Left cardiac atrium (tissue), 4 donors: ENCODE data around the gene TMEM44. TPM values are rescaled to one million over a fixed set of nuclear protein-coding genes. Genes with fewer than 3 reads are reported as not detected.
"Not testable (repeated sequence)": the region's sequence is repeated elsewhere in the genome, so short reads cannot be mapped to it uniquely, and the experiment has no call there.

Experiments
- ATAC-seq, 2 donors: fragments of 200-7000 bp; cut with Tn5 transposase; one replicate each; pipeline ENCODE4 v1.9.1; 2020; ENCODE audit warnings: mild to moderate bottlenecking in 2 of 2, moderate library complexity in 2 of 2
- DNase-seq: peaks from one replicate; pipeline ENCODE4 v3.0.0-alpha.2; 2020
- intact Hi-C, 2 donors: fragments of 100-400 bp; cut with DNase I; formaldehyde crosslinking; loops; one replicate each; pipeline versions ENCODE4 v1.14.1 to v1.15.1; 2022 to 2023
- total RNA-seq, 2 donors: library from RNA; stranded (reverse); fragmentation: NEBNext Ultra II Directional; extraction: Animal tissue kit (Norgen Biotek cat#: 25700); gene quantifications; one replicate each; pipeline ENCODE4 v1.2.1, GENCODE V29; 2021
- donor health status: DM: no; HTN: yes; CAD: no.
- donor health status: DM: no; HTN: yes; CAD: no; lungs with severe emphysema.
- donor health status: DM: yes; HTN: yes; CAD: no.
- donor health status: Dilated cardiomyopathy.

TMEM44 gene
- total RNA-seq, 2 donors from 2014 or later, result 5.6 to 12.1 TPM

DNA sequence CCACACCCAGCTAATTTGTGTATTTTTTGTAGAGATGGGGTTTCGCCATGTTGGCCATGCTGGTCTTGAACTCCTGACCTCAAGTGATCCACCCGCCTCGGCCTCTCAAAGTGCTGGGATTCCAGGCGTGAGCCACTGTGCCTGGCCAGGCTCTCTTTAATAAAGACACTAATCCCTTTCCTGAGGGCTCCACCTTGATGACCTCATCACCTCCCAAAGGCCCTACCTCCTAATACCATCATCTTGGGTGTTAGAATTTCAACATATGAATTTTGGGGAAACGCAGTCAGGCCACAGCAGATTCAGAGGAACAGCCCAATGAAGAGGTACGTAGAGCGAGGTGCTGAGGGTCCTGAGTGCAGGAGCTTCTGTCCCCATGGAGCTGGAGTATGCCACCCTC is 87.7 kb downstream of the TMEM44 start:
- DNase-seq, ATAC-seq, intact Hi-C loops: not testable (repeated sequence)

DNA sequence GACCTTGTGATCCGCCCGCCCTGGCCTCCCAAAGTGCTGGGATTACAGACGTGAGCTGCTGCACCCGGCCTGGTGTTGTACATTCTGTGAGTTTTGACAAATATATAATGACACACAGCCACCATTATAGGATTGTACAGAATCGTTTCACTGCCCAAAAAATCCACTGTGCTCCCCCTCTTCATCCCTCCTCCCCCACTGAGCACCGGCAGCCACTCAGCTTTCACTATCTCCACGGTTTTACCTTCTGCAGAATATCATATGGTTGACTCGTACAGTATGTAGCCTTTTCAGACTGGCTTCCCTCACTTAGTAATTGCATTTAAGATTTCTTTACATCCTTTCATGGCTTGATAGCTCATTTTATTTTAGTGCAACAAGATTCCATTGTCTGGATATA is 89.7 kb downstream of the TMEM44 start:
- ATAC-seq (no peak), DNase-seq (no peak)
- intact Hi-C loops, result no loop called here

DNA sequence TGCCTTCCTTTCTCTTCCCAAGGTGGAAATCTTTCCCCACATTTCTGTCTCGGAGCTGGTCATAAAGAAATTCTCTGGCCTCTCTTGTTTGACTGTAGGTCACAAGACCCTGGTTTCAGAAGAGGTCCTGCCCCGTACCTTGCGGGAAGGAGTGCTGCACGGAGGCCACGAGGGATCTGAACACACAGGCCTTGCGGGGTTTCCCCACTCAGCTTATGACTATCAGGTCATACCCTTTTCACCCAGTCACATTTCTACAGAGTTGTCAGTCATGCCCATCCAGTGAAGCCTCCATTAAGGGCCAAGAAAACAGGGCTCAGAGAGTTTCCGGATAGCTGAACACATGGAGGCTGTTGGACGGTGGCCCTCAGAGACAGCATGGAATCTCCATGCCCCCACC is 91.7 kb downstream of the TMEM44 start:
- intact Hi-C loops, result no loop called here
- ATAC-seq, result no peak

DNA sequence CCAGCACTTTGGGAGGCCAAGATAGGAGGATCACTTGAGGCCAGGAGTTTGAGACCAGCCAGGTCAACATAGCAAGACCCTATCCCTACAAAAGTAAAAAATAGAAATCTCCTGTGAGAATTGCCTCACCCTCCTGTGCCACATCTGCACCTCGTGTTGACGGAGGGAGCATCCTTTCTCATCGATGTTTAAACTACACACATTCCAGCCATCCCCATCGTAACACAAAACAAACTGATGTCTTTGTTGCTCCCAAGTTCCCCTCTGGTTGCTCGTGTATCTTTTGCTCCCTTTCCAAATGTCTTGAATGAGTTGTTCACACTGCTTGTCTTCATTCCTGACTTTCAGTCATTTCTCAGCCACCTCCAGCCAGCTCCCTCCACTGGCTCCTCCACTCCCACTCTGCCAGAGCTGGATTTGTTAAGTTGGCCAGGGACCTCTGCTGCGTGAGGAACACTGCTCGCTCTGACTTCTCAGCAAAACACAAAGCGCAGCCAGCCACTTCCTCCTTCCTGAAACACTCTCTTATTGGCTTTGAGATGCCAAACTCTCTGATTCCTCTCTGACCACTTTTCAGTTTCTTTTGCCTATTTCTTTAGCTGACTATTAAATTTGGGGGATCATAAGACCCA is 92.8 kb downstream of the TMEM44 start:
- ATAC-seq (peak; percentile 64 to 78), DNase-seq (peak; percentile 65)
- intact Hi-C loops, result no loop called here

More for the DNA sequence above, 91.7 kb downstream of the TMEM44 start:
- DNase-seq, result no peak

DNA sequence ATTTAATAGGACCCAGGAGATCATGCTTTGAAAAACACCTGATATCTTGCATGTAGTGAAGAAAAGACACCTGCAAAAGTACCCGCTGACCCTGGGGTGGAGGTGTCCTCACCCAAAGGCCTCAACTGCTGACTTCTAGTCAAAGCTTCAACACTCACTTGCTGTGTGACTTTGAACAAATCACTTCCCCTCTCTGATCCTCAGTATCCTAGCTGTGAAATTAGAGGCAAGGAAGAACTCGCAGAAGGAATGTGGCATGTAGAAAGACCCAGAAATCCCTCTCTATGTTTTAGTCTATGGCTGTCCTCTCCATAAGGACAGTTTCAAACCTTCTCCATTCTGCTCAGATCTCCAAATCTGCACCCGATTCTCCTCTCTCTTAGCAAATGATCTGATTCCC is 93.7 kb downstream of the TMEM44 start:
- DNase-seq (no peak), ATAC-seq (no peak)
- intact Hi-C loops, result no loop called here

DNA sequence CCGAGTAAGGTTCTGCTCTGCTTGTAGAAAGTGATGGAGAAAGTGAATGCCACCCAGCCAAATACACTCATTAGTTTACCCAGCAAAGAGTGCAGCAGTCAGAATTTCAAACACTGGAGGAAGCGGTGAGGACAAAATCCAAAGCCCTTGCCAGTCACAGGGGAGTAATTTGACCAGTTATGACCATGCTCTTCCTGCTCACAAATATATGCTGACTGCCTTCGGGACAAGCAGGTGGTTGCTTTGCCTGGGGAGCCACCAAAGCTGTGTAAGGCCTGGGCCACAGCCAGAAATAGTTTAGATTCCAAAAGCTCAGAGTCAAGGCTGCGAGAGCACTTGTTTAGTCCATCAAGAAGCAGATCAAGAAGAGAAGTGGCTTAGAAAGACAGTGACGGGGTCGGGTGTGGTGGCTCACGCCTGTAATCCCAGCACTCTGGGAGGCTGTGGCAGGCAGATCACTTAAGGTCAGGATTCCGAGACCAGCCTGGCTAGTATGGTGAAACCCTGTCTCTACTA is 95.4 kb downstream of the TMEM44 start:
- intact Hi-C loops, result no loop called here
- ATAC-seq (peak; percentile 39 to 61), DNase-seq (no peak)

Other genes starting within 250 kb of the TMEM44 start
- gene GP5, start 234.2 kb downstream of the TMEM44 start, total RNA-seq, result under 1 TPM; 0.06 to 0.21 TPM
- gene ATP13A3, start 146.4 kb downstream of the TMEM44 start, total RNA-seq, result 100 to 1,000 TPM in 1 of 2 donors, 10 to 100 TPM in 1; 86.7 to 182 TPM
- gene LSG1, start 38.8 kb upstream of the TMEM44 start, total RNA-seq, result 10 to 100 TPM; 19.9 to 22.8 TPM
- 10 to 100 TPM; 10.4 to 15.4 TPM for gene FAM43A, start 52.5 kb upstream of the TMEM44 start, total RNA-seq